Activated CD8-positive, alpha-beta memory T cell treated with anti-CD3 and anti-CD28 coated beads, Interleukin-2, amount 50 U/mL, for 1 hour (primary cell): ENCODE data around the gene ZAP70.

Experiments
- DNase-seq: peaks from one replicate; pipeline ENCODE4 v3.0.0-alpha.2; 2020; ENCODE audit errors: extremely low read depth

The ZAP70 gene

DNA sequence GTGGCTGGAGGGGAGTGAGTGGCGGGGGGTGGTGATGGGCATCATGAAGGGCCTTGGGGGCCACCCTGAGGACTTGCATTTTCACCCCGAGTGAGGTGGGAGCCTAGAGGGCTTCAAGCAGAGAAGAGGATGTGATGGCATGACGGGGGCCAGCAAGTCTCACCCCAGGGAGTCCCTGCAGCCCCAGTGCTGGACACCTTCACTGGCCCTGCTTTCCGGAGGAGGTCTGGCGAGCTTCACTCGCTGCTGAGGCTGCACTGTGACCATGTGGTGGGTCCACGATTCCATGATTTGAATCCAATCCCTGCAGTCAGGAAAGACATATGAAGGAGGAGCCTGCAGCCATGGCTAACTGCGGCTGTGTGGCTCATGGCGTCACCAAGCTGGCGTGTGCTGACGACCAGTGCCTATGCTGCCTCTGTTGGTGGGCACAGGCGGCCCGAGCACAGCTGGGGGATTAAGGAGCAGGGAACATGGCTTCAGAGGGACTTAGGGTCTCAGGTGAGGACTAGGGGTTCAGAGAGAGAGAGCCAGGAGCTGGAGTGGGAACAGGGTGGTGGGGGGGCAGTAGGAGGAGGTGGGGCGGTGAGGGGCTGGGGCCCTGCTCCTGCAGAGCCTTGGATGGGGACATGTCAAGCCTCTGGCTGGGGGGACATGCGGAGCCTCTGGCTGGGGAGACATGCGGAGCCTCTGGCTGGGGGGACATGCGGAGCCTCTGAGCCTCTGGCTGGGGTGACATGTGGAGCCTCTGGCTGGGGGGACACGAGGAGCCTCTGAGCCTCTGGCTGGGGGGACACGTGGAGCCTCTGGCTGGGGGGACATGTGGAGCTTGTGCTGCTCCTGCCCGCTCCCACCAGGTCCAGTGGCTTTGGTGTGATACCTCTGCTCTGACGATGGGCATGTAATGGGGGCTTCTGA, 3.6 kb downstream of the ZAP70 start:
- no peak for DNase-seq

GRCh38 chr2:97717613-97717995, 4.2 kb downstream of the ZAP70 start:
- no peak for DNase-seq

DNA sequence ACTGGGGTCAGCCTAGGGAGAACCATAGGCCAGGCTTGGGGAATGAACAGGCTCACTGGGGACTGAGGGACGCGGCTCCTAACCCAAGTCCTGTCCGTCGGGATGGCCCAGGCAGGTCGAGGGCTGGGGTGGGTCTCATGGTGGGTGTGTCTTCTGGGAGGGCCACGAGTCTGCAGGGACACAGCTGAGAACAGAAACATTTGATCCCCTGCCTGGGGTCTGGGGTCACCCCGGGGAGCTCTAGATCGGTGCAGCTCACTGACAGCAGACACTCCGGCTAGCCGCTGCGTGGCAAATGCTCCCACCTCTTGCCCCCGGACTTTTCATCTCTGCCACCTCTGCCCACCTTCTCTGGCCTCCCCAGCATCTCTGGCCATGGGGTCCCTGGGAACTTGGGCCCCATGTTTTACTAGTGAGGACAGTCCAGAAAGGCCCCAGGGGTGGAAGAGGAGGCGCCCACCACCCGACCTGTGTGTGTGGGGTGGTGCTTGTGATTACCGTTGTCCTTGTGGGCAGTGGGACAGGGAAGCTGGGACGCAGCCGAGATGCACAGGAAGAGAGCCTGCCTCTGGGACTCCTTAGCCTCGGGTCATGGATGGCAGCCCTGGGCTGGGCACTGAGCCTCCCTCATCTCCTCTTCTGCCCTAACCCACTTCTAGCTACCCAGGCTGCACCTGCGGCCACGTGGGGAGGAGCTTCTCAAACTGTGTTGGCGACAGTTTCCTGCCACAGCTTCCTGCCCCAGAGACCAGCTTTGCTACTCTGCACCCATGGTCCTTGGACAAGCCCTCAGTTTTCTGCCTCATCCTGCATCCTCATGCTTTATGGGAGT, 4.9 kb downstream of the ZAP70 start:
- DNase-seq: no peak

DNA sequence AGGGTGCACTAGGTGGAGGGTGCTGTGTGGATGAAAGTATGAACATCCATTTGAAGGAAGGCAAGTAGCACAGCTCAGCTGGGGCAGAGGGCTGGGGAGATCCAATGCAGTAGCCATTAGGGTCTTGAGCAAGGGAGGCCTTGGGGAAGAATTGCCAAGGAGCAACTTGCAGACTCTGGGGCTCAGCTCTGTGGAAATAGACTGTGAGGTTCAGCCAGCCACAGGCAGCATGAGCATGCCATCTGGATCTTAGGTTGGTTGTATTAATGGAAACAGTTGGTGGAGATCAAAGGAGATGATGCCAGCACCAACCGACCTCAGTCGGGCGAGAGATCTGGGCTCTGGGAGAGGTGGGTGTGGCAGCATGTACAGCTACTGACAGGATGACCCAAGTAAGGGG, 5.6 kb downstream of the ZAP70 start:
- no peak for DNase-seq

DNA sequence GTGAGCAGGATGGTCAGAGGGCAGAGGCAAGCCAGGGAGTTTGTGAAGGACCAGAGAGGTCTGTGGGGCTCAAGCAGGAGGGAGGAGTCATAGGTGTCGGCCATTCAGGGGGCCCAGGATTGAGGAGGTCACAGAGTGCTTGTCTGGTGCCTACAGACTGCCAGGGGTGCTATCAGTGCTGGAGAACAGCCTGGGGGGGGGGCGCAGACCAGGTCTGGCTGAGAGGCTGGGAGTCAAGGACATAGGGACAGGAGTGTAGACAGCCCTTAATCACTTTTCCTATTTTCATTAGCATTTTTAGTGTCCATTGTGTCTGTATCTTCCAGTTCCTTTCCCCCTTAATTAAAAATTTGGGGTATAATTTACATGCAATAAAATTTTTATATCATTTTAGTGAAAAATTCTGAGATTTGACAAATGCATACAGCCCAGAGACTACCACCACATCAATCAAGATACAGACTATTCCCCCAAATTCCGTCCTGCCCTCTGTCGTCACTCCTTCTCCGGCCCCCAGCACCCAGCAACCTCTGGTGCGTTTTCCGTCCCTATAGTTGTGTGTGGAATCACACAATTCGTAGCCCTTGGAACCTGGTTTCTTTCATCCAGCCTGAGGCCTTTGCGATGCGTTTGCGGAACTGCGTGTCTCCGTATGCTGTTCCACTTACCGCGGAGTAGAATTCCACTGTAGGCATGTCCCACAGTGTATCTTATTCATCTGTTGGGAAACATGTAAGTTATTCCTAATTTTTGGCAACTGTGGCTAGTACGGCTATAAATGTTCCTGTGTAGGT, 6.2 kb downstream of the ZAP70 start:
- DNase-seq: no peak

- no peak for DNase-seq
Measured at GRCh38 chr2:97720746-97721145, 7.4 kb downstream of the ZAP70 start.

GRCh38 chr2:97722227-97722626, 8.9 kb downstream of the ZAP70 start:
- DNase-seq: no peak

GRCh38 chr2:97723156-97724072, 10.0 kb downstream of the ZAP70 start:
- no peak for DNase-seq

DNA sequence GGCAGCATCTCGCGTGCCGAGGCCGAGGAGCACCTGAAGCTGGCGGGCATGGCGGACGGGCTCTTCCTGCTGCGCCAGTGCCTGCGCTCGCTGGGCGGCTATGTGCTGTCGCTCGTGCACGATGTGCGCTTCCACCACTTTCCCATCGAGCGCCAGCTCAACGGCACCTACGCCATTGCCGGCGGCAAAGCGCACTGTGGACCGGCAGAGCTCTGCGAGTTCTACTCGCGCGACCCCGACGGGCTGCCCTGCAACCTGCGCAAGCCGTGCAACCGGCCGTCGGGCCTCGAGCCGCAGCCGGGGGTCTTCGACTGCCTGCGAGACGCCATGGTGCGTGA, 10.7 kb downstream of the ZAP70 start:
- no peak for DNase-seq

DNA sequence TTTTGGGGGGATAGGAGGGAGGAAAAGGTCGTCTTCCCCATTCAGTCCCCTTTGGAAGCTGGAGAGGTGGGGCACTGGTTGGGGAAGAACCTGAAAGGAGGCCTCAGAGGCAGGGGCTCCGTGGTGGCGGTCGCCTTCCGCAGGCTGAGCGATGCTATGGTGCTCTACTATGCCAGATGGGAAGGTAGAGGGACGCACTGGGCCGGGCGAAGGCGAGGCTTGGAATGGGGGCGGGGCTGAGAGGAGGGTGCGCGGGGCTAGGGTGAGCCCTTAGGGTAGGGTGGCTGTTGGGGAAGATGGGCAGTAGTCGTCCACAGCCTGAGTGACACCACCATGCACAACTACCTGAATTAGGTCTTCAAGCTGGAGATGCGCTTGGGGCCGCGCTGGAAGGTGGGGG, 11.1 kb downstream of the ZAP70 start:
- no peak for DNase-seq

DNA sequence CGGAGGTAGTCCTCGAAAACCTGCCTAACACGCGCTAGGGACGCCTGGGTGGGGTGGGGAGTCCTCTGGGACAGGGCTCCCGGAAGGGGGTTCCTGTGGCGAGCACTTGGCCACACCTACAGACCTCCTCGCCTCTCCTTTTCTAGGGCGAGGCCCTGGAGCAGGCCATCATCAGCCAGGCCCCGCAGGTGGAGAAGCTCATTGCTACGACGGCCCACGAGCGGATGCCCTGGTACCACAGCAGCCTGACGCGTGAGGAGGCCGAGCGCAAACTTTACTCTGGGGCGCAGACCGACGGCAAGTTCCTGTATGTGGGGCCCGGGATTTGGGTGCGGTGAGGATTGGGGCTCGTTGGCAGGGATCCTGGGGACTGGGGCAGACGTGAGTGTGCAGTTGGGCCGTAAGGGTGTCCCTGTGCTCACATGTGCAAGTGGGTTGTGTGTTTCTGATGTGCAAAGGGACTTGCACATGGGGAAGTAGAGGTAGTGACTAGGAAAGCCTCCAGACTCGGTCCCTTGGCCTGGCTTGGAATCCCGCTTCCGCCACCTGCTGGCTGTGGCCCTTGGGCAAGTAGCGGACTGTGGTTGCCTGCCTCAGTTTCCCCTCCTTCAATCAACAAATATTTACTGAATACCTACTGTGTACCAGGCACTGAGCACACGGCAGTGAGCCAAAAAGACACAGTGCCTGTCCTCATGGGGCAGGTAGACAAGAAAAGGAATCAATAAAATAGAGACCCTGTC, 11.7 kb downstream of the ZAP70 start:
- DNase-seq: no peak

- DNase-seq: no peak
Measured at GRCh38 chr2:97726261-97727064, 13.1 kb downstream of the ZAP70 start.

DNA sequence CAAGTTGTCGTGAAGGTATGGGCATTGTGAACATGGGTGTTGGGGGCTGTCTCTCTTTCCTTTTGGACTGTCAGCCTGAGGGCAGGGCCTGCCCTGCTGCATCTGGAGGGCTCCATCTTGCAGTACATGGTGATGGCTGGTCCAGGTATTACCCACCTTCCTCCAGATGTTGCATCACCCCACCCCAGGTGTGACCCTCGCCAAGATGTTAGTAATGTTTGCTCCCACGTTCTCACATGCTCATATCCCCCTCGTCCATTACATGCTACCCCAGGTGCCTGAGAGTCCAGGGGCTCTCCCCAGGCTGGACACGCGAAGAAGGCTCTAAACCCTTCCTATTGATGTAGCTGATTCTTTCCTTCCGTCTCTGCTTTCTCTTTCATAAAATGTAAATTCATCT, 13.9 kb downstream of the ZAP70 start:
- no peak for DNase-seq

- DNase-seq: peak; percentile 35
Measured at GRCh38 chr2:97728091-97728731, 14.8 kb downstream of the ZAP70 start.

DNA sequence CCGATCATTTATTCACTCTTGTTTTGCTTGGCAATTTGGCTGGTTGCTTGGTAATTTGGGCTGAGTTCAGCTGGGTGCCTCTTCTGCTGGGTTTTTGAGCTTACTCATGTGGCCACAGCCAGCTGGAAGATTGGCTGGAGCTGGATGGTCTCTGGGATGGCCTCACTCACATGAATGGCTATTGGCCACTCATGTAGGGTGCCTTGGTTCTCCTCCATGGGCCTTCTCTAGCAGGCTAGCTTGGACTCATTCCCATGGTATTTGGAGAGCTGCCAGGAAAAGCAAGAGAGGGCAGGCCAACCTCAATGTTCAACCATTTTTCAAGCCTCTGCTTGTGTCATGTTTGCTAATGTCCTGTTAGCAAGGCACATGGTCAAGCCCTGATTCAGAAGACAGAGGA, 16.9 kb downstream of the ZAP70 start:
- no peak for DNase-seq

- DNase-seq: no peak
Measured at GRCh38 chr2:97731274-97732020, 18.1 kb downstream of the ZAP70 start.

DNA sequence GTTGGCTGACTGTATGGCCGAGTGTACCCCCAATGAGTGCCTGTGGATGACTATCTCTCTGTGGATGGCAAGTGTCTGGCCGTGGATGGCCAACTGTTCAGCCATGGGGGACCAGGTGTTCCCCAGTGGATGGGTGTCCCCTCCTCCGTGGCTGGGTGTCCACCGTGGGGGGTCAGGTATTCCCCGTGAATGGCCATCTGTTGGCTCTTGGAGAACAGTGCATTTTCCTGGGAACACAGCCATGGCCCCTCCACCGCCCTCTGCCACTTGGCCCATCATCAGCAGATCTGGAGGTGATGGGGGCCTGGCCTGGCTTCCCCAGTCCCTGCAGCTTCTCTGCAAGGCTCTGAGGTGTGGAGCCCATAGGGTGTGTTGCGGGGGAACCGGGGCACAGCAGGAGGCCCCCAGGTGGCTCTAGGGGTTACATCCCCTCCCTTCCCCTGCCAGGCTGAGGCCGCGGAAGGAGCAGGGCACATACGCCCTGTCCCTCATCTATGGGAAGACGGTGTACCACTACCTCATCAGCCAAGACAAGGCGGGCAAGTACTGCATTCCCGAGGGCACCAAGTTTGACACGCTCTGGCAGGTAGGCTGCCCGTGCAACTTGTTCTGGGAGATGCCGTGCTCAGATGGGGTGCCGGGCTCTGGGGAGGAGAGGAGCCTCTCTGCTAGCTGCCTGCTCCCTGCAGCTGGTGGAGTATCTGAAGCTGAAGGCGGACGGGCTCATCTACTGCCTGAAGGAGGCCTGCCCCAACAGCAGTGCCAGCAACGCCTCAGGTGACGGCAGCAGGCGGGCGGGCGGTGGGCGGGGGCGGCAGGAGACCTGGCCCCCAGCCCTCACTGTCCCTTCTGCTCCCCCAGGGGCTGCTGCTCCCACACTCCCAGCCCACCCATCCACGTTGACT, 19.3 kb downstream of the ZAP70 start:
- no peak for DNase-seq
